ENCODE measurements around the gene ATOX1. TPM values are rescaled to one million over a fixed set of nuclear protein-coding genes. Genes with fewer than 3 reads are reported as not detected.

ATOX1 gene
- total RNA-seq, 2 experiments from 2014 or later: 58.2 to 92.5 TPM

DNA sequence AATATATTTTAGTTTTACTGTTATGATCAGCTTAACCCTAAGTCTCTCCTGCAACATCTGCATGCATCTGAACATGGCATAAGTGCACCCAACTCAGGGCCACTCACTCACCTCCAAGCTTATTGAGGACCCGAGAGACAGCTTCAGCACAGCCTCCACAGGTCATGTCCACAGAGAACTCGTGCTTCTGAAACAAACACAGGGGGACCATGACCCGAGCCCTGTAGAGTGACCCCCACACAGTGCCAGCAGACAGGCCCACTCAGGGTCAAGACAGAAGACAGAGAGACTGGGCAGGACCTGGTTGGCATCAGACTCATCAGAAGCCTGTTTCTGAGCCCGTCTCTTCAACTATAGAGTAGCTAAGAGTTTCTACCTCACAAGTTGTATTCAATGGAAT, 6.8 kb downstream of the ATOX1 start:
- Histone ChIP-seq H3K9me3 (ENCODE audit: low read length) (no peaks in the 10 kb centered on the region), H3K27ac (ENCODE audit: low read depth, low read length, poor library complexity, severe bottlenecking) (no peak overlapping the region), H3K36me3 (ENCODE audit: insufficient read depth, low read length) (peaks cover 24% of the 10 kb centered on the region), H3K4me2 (ENCODE audit: low read length) (no peak overlapping the region), H4K20me1 (ENCODE audit: insufficient read depth, low read length) (no peaks in the 10 kb centered on the region), H3K9me2 (ENCODE audit: insufficient read depth, low read length) (no peaks in the 10 kb centered on the region), H3K4me3 (ENCODE audit: low read depth, low read length, poor library complexity, severe bottlenecking) (no peak overlapping the region), H2AFZ (ENCODE audit: low read length) (no peak overlapping the region), H3K4me1 (ENCODE audit: insufficient read depth, low read length, poor library complexity, severe bottlenecking) (peaks cover 6% of the 10 kb centered on the region), H3K79me2 (ENCODE audit: insufficient read depth, low read depth, low read length) (no peaks in the 10 kb centered on the region; the same call in 1 of the 2 replicates)
- POLR2A ChIA-PET: interaction anchor here (0.6 to 1.2 kb wide), 6 partner anchors 10 to 753 kb away, joined by 3 read pairs; no protein-coding TSS in a partner anchor
- intact Hi-C loops (cut with micrococcal nuclease; ENCODE audit: unreplicated experiment): no loop called here
- TF ChIP-seq, protein P1, sequence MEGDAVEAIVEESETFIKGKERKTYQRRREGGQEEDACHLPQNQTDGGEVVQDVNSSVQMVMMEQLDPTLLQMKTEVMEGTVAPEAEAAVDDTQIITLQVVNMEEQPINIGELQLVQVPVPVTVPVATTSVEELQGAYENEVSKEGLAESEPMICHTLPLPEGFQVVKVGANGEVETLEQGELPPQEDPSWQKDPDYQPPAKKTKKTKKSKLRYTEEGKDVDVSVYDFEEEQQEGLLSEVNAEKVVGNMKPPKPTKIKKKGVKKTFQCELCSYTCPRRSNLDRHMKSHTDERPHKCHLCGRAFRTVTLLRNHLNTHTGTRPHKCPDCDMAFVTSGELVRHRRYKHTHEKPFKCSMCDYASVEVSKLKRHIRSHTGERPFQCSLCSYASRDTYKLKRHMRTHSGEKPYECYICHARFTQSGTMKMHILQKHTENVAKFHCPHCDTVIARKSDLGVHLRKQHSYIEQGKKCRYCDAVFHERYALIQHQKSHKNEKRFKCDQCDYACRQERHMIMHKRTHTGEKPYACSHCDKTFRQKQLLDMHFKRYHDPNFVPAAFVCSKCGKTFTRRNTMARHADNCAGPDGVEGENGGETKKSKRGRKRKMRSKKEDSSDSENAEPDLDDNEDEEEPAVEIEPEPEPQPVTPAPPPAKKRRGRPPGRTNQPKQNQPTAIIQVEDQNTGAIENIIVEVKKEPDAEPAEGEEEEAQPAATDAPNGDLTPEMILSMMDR (conservative IDR thresholded peaks at IDR 0.05; ENCODE audit: low read length): no peak
- no peak for TF ChIP-seq EZH2phosphoT487 (IDR thresholded peaks at IDR 0.05; ENCODE audit: borderline replicate concordance, low read depth, low read length)
- no TSS peak for BruUV-seq (replicated peaks)
- CTCF ChIA-PET (ENCODE audit: unreplicated experiment): no interaction called here
- no peak for DNase-seq (ENCODE audit: low spot score)

DNA sequence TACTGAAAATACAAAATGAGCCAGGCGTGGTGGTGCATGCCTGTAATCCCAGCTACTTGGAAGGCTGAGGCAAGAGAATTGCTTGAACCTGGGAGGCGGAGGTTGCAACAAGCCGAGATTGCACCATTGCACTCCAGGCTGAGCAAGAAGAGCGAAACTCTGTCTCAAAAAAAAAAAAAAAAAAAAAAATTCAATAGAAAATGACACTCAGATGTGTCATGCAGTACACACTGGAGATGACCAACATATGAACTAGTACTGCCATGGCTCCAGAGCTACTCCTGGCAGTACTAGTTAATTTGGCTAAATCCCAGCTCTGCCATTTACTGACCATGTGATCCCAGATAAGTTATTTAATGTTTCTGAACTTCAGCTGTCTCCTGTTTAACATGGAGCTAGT, 7.3 kb downstream of the ATOX1 start:
- TF ChIP-seq, protein P1 (conservative IDR thresholded peaks at IDR 0.05; ENCODE audit: low read length): no peak
- no peak for TF ChIP-seq EZH2phosphoT487 (IDR thresholded peaks at IDR 0.05; ENCODE audit: borderline replicate concordance, low read depth, low read length)
- Histone ChIP-seq H3K4me2 (ENCODE audit: low read length) (no peak overlapping the region), H3K36me3 (ENCODE audit: insufficient read depth, low read length) (peaks cover 27% of the 10 kb centered on the region), H2AFZ (ENCODE audit: low read length) (no peak overlapping the region), H4K20me1 (ENCODE audit: insufficient read depth, low read length) (no peaks in the 10 kb centered on the region), H3K79me2 (ENCODE audit: insufficient read depth, low read depth, low read length) (no peaks in the 10 kb centered on the region), H3K27ac (ENCODE audit: low read depth, low read length, poor library complexity, severe bottlenecking) (no peak overlapping the region), H3K9me3 (ENCODE audit: low read length) (no peaks in the 10 kb centered on the region), H3K9me2 (ENCODE audit: insufficient read depth, low read length) (no peaks in the 10 kb centered on the region), H3K4me1 (ENCODE audit: insufficient read depth, low read length, poor library complexity, severe bottlenecking) (peaks cover under 1% of the 10 kb centered on the region), H3K4me3 (ENCODE audit: low read depth, low read length, poor library complexity, severe bottlenecking) (no peak overlapping the region)
- CTCF ChIA-PET (ENCODE audit: unreplicated experiment): no interaction called here
- DNase-seq (ENCODE audit: low spot score): no peak
- POLR2A ChIA-PET: interaction anchor here (0.7 to 1.2 kb wide), 3 partner anchors 12 to 196 kb away, joined by 3 read pairs; no protein-coding TSS in a partner anchor
- intact Hi-C loops (cut with micrococcal nuclease; ENCODE audit: unreplicated experiment): no loop called here
- no TSS peak for BruUV-seq (replicated peaks)

DNA sequence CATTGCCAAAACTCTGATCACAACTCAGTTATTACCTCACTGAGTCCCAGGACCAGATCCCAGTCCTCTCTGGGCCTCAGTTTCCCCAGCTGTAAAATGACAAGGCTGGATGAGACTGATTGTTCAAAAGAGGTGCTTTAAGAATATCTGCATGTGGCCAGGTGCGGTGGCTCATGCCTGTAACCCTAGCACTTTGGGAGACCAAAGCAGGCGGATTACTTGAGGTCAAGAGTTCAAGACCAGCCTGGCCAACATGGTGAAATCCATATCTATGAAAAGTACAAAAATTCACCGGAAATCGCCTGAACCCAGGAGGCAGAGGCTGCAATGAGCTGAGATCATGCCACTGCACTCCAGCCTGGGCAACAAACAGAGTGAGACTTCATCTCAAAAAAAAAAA, 8.3 kb downstream of the ATOX1 start:
- Histone ChIP-seq H3K4me3 (ENCODE audit: low read depth, low read length, poor library complexity, severe bottlenecking) (no peak overlapping the region), H3K9me2 (ENCODE audit: insufficient read depth, low read length) (no peaks in the 10 kb centered on the region), H3K9me3 (ENCODE audit: low read length) (no peaks in the 10 kb centered on the region), H3K36me3 (ENCODE audit: insufficient read depth, low read length) (peaks cover 37% of the 10 kb centered on the region), H3K4me2 (ENCODE audit: low read length) (no peak overlapping the region), H4K20me1 (ENCODE audit: insufficient read depth, low read length) (no peaks in the 10 kb centered on the region), H3K27ac (ENCODE audit: low read depth, low read length, poor library complexity, severe bottlenecking) (no peak overlapping the region), H3K4me1 (ENCODE audit: insufficient read depth, low read length, poor library complexity, severe bottlenecking) (no peaks in the 10 kb centered on the region), H3K79me2 (ENCODE audit: insufficient read depth, low read depth, low read length) (no peaks in the 10 kb centered on the region), H2AFZ (ENCODE audit: low read length) (no peak overlapping the region)
- TF ChIP-seq, protein P1 (conservative IDR thresholded peaks at IDR 0.05; ENCODE audit: low read length): no peak
- no peak for TF ChIP-seq EZH2phosphoT487 (IDR thresholded peaks at IDR 0.05; ENCODE audit: borderline replicate concordance, low read depth, low read length)
- ChIA-PET CTCF (ENCODE audit: unreplicated experiment) (no interaction called here), POLR2A (interaction anchor here (0.6 to 0.9 kb wide), 4 partner anchors 7 to 529 kb away, joined by 3 read pairs; no protein-coding TSS in a partner anchor)
- intact Hi-C loops (cut with micrococcal nuclease; ENCODE audit: unreplicated experiment): no loop called here
- no peak for DNase-seq (ENCODE audit: low spot score)
- no TSS peak for BruUV-seq (replicated peaks)

All from OCI-LY7 (cell line).